ENCODE results near the gene LIPE.
"Not testable (repeated sequence)": the region's sequence is repeated elsewhere in the genome, so short reads cannot be mapped to it uniquely, and the experiment has no call there.

LIPE gene

DNA sequence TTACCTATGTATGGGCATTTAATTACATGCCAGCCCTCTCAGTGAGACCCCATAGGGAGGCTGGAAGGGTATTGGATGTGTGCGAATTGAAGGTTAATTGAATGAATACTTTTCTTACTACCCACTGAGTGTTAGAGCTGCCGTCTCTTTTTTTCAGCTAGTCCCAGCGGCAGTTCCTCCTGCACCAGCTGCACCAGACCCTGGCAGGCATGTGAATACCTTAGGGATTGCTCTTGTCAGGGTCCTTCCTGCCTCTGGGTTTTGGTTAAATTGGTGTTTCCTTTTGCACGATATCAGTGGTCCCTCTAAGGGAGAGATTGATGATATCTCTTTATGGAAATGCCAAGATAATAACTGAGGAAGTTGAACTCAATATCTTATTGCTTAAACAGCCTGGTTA is 25.4 kb upstream of the LIPE start:
- TF ChIP-seq, protein P1, sequence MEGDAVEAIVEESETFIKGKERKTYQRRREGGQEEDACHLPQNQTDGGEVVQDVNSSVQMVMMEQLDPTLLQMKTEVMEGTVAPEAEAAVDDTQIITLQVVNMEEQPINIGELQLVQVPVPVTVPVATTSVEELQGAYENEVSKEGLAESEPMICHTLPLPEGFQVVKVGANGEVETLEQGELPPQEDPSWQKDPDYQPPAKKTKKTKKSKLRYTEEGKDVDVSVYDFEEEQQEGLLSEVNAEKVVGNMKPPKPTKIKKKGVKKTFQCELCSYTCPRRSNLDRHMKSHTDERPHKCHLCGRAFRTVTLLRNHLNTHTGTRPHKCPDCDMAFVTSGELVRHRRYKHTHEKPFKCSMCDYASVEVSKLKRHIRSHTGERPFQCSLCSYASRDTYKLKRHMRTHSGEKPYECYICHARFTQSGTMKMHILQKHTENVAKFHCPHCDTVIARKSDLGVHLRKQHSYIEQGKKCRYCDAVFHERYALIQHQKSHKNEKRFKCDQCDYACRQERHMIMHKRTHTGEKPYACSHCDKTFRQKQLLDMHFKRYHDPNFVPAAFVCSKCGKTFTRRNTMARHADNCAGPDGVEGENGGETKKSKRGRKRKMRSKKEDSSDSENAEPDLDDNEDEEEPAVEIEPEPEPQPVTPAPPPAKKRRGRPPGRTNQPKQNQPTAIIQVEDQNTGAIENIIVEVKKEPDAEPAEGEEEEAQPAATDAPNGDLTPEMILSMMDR (IDR thresholded peaks at IDR 0.05): no peak
- H3K27ac Mint-ChIP-seq: no peak overlapping the region
- H3K4me1 Mint-ChIP-seq: peaks cover 4% of the 10 kb centered on the region
- peaks cover 15% of the 10 kb centered on the region for H3K27me3 Mint-ChIP-seq (ENCODE audit: low read depth, poor library complexity)
- H3K9me3 Mint-ChIP-seq: no peaks in the 10 kb centered on the region
- H3K36me3 Mint-ChIP-seq (ENCODE audit: low read depth): no peaks in the 10 kb centered on the region
- no peak for DNase-seq
- no peak overlapping the region for H3K4me3 Mint-ChIP-seq

DNA sequence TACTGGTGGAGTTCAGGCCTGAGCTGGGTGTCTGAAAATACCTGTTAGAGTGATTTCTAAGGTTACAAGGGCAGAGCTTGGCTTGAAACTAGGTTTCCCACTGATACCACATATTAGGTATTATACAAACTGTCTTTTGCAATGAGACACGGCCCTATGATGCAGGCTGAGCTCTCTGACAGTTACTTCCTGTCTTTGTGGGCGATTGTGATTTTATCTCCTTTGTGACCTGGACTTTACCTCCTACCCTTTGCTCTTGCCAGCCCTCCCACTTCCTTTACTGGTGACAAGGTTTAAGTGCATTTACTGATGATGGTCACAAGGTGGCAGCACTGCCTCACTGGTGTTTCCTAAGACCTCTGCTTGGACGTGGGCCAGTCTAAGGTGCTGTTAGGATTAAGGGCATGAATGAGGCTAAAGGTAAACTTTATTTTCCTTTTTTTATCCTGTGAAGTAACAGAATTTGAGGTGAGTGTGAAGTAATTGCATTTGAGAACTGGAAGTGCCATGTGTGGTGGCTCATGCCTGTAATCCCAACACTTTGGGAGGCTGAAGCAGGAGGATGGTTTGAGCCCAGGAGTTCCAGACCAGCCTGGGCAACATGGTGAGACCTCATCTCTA is 23.2 kb upstream of the LIPE start:
- Mint-ChIP-seq H3K27ac (no peak overlapping the region), H3K4me1 (no peaks in the 10 kb centered on the region), H3K36me3 (ENCODE audit: low read depth) (no peaks in the 10 kb centered on the region), H3K9me3 (no peaks in the 10 kb centered on the region), H3K27me3 (ENCODE audit: low read depth, poor library complexity) (peaks cover 15% of the 10 kb centered on the region), H3K4me3 (no peak overlapping the region)
- peak; percentile 67 for DNase-seq
- TF ChIP-seq, protein P1 (IDR thresholded peaks at IDR 0.05): peak; percentile 90

DNA sequence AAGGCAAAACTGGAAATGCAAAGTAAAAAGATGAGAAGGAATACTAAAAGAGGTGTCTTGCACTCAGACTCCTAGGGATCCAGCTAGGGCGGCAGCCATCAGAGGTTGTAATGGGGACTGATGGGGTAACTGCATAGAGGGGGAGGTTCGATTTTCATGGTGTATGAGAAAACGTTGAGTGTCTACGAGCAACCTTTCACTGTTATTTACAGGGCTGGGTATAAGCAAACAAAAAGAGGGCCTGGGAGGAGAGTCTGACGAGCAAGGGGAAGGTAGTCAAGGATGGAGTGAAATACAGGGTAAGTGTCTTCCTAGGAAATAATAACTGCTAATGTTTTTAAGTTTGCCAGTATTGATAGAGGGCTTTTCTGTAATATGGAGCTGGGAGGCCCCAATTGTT is 21.1 kb upstream of the LIPE start:
- H3K36me3 Mint-ChIP-seq (ENCODE audit: low read depth); H3K27ac Mint-ChIP-seq; H3K4me3 Mint-ChIP-seq; H3K9me3 Mint-ChIP-seq; DNase-seq: not testable (repeated sequence)
- H3K4me1 Mint-ChIP-seq: peaks cover 11% of the 10 kb centered on the region
- peaks cover 11% of the 10 kb centered on the region for H3K27me3 Mint-ChIP-seq (ENCODE audit: low read depth, poor library complexity)

DNA sequence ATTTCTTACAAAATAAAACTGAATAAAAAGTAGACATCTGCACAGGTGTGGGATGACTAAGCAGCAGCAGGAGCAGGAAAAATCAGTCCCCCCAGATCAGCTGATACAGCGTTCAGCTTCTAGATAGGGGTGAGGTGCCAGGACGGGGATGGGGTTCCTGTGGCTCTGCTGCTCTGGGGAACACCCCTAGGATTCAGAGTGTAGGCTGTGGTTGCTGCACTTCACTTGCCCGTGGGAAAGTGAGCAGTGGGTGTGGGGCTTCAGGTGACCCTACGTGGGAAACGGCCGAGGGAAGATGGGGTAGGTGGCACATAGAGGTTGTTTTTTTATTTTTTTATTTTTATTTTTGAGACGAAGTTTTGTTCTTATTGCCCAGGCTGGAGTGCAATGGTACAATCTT is 18.8 kb upstream of the LIPE start:
- H3K36me3 Mint-ChIP-seq (ENCODE audit: low read depth): no peaks in the 10 kb centered on the region
- no peak for DNase-seq
- peaks cover 20% of the 10 kb centered on the region for H3K4me1 Mint-ChIP-seq
- H3K9me3 Mint-ChIP-seq: no peaks in the 10 kb centered on the region
- peaks cover 6% of the 10 kb centered on the region for H3K27me3 Mint-ChIP-seq (ENCODE audit: low read depth, poor library complexity)
- H3K4me3 Mint-ChIP-seq: no peak overlapping the region
- H3K27ac Mint-ChIP-seq: no peak overlapping the region
- TF ChIP-seq, protein P1 (IDR thresholded peaks at IDR 0.05): no peak

DNA sequence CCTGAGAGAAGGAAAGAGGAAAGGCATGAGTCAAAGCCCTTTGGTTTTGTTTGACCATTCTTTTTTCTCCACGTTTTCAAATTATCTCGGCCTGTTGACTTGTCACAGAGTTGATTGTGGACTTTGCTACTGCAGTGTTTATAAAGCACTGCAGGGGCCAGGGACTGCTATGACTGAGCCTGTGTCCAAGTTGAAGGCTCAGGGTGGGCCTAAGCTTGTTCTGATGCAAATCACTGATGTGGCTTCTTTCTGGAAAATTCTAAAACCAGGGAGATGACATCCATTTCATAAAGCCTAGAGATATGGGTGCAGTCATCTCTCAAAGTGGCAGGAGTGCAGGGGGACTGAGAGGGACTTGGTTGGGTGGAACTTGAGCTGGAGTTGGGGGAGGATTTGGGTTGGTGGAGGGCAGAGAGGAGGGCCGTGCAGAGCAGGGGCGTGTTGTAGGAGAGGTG is 16.8 kb upstream of the LIPE start:
- H3K36me3 Mint-ChIP-seq (ENCODE audit: low read depth): no peaks in the 10 kb centered on the region
- H3K4me3 Mint-ChIP-seq: no peak overlapping the region

DNA sequence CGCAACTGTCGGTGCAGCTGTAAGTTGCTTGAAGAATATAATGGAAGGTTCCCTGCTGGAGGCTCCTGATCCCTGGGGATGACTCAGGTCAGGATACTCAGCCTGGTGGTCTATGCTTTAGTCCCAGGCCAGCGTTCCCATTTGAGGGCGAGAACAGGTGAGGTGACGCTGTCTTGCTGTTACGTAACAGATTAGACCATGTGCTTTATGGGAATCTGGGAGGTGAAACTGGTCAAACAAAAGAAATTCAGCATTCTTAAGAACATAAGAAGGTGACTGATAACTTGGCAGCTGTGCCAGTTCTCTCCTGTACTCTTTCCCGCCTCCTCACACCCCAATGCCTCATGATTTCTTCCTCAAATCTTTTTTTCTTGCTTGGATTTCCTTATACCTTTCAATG is 15.6 kb upstream of the LIPE start, which contains the start of gene CXCL17:
Gene CXCL17 (minus strand): TSS at position 114 of the 400 bp plus-strand sequence. CDS start 114 bp downstream, outside the sequence.
- no peaks in the 10 kb centered on the region for H3K9me3 Mint-ChIP-seq
- peaks cover 14% of the 10 kb centered on the region for H3K27me3 Mint-ChIP-seq (ENCODE audit: low read depth, poor library complexity)
- peaks cover 20% of the 10 kb centered on the region for H3K4me1 Mint-ChIP-seq
- DNase-seq: no peak
- H3K36me3 Mint-ChIP-seq (ENCODE audit: low read depth): no peaks in the 10 kb centered on the region
- H3K27ac Mint-ChIP-seq: no peak within 1 kb of the TSS
- H3K4me3 Mint-ChIP-seq: no peak within 1 kb of the TSS
- TF ChIP-seq, protein P1 (IDR thresholded peaks at IDR 0.05): no peak

More for the DNA sequence above, 16.8 kb upstream of the LIPE start:
- Mint-ChIP-seq H3K27ac (no peak overlapping the region), H3K4me1 (peaks cover 20% of the 10 kb centered on the region), H3K27me3 (ENCODE audit: low read depth, poor library complexity) (peaks cover 14% of the 10 kb centered on the region), H3K9me3 (no peaks in the 10 kb centered on the region)
- no peak for DNase-seq
- TF ChIP-seq, protein P1 (IDR thresholded peaks at IDR 0.05): no peak
